Fibroblast of the aortic adventitia (primary cell): Measurements from ENCODE around the gene CALR3. TPM values are rescaled to one million over a fixed set of nuclear protein-coding genes. Genes with fewer than 3 reads are reported as not detected.

ENCODE experiments used
- DNase-seq: peaks from one replicate; pipeline ENCODE4 v3.0.0-alpha.2; 2010; ENCODE audit warnings: low read depth
- H3K4me3 ChIP-seq: 2 replicates; pipeline ENCODE4 v1.5.1; 2011; ENCODE audit warnings: low read depth, mild to moderate bottlenecking, control low read depth, low read length, moderate library complexity
- CTCF ChIP-seq: IDR thresholded peaks from 2 replicates; pipeline ENCODE4 v1.5.1; 2011; ENCODE audit warnings: mild to moderate bottlenecking, low read length, control low read depth, inconsistent platforms; ENCODE audit not compliant: insufficient read depth
- total RNA-seq: library from RNA; depleted of rRNA; stranded (reverse); fragments of >200 nt; gene quantifications from 2 replicates; pipeline ENCODE4 v1.2.3, GENCODE V29; 2012; ENCODE audit warnings: low replicate concordance

Gene CALR3
- total RNA-seq, 1 donor: not detected

- TF ChIP-seq CTCF: no peak
- DNase-seq: peak; percentile 94
- H3K4me3 ChIP-seq: peak overlapping the region; percentile 34
These were observed 49.1 kb downstream of the CALR3 start for GRCh38 chr19:16446724-16447368.

GRCh38 chr19:16446108-16446723, 49.8 kb downstream of the CALR3 start:
- no peak overlapping the region for H3K4me3 ChIP-seq
- no peak for TF ChIP-seq CTCF
- DNase-seq: no peak

- TF ChIP-seq CTCF: no peak
- H3K4me3 ChIP-seq: no peak overlapping the region
- no peak for DNase-seq
These were observed 50.5 kb downstream of the CALR3 start for GRCh38 chr19:16445238-16446107.

- no peak overlapping the region for H3K4me3 ChIP-seq
- no peak for TF ChIP-seq CTCF
- no peak for DNase-seq
These were observed 51.7 kb downstream of the CALR3 start for GRCh38 chr19:16444269-16444600.

DNA sequence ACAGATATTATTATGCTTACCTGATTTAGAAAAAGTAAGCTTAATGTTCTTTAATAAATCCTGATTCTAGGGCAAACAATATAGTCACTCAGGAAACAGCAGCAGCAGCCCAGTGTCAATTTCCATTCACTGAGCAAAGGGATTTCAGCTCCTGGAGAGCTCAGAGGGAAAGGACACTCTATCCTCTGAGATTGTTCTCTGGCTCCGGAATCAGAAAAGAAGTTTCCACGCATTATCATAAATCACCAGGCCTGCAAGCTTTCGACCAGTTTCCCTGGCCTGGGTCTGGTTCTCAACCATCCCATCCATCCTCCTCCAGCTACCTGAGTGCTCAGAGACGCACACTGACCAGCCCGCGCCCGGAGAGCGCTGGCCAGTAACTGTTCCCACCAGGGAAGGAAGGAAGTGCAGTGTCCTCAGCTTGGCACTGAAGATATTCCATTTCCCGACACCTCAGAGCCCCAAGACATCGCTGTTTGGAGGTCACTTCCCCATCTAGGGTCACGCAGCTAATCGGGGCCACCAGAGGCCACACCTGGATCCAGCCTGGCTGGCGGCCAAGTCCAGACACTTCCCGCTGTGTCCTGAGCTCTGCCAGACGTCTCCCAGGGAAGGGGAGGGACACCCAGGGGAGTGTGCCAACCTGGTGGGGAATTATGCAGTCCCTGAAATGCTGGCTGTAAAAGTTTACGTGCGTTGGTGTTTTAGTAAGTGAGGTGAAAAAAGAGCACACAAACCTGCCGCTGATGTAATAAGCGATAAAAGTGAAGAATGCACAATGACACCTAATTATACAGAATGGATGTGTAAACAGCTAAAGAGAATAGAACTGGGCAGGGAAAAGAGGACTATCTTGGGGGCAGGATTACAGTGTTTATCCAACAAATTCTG, 53.3 kb downstream of the CALR3 start:
- no peak for TF ChIP-seq CTCF
- DNase-seq: no peak
- H3K4me3 ChIP-seq: no peak overlapping the region

GRCh38 chr19:16441661-16442162, 54.3 kb downstream of the CALR3 start:
- H3K4me3 ChIP-seq: no peak overlapping the region
- DNase-seq: no peak
- peak; percentile 32 for TF ChIP-seq CTCF
